Measurements from ENCODE around the gene MLEC.

The MLEC gene

DNA sequence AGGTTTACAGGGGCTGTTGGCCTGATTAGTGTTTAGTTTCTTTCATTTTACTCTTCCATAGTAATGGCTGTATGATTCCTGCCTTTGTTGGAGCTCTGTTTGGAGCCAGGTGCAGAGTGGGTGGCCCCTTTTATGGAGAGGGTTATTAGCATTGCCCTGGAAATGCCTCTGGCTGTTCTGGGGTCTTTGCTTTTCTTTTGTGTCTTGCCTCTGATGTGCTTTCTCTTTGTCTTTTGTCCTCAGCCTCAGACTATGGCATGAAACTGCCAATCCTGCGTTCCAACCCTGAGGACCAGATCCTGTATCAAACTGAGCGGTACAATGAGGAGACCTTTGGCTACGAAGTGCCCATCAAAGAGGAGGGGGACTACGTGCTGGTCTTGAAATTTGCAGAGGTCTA is 6.9 kb downstream of the MLEC start:
- no peak for DNase-seq (ENCODE audit: low spot score)

DNA sequence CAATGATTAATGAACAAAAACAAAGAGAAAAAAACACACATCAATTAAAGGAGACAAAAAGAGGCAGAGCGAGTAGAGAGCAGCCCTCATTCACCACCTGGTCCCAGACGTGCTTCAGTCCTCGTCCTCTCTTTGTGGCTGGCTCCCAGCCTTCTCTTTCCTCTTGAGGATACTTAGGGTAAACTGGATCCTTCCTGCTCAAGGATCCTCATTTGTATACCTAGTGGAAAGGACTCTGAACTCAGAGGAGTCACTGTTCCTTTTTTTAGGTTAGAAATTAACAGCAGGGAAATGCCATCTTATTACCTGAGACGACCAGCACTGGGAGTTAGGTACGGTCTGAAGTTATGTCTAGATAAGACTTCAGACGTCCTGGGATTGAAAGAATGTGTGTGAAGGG is 9.7 kb downstream of the MLEC start:
- no peak for DNase-seq (ENCODE audit: low spot score)

DNA sequence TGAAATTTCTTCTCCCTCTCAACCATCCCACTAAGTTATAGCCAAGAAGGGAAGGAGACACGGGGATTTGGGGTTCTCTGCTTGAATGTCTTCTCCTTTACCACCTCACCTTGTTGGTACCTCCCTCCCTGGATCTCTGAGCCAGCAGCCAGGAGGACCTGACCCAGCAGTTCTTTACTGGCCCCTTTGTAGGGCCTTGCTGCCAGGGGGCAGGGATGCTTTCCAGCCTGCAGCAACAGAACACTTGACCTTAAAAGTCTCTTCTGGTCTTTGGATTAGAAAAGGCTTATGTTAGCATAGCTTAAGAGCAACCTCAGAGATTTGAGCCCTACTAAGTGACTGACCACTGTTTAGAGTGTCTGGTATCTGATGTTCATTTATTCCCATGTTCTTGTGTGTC is 10.4 kb downstream of the MLEC start:
- DNase-seq (ENCODE audit: low spot score) = no peak

DNA sequence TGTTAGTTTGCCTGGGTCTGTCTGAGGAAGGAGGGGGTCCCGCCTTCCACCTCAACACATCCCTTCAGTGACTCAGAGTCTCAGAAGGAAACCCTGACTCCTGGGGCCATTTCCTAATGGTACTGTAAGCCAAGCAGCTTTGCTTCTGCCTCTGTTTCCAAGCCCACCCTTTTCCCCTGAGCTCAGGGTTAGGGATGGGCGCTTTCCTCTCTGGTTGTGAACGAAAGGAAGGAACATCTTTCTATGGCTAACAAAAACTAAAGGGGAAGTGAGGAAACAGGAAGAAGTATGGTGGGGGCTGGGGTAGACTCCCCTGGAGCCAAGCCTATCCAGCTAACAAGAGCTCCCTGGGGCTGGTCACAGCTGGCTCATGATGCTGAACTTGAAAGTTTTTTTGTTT is 11.7 kb downstream of the MLEC start:
- no peak for DNase-seq (ENCODE audit: low spot score)

DNA sequence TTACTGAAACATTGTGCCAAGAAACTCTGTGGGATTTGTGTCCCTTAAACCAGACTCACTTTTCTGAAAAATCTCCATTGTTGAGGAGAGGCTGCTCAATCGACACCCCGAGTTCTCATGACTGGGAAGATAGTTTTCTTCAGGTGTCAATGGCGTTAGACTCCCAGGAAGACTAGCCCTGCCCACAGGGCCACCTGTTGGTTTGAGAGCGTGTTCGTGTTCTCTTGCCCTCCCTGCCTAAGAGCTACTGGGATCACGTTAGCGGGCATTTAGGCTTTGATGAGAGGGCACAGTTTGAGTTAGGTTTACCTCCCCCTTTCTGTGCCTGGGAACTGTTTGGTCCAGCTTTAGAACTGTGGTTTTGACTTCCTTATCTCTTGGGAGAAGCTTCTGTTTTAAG is 12.6 kb downstream of the MLEC start:
- no peak for DNase-seq (ENCODE audit: low spot score)

DNA sequence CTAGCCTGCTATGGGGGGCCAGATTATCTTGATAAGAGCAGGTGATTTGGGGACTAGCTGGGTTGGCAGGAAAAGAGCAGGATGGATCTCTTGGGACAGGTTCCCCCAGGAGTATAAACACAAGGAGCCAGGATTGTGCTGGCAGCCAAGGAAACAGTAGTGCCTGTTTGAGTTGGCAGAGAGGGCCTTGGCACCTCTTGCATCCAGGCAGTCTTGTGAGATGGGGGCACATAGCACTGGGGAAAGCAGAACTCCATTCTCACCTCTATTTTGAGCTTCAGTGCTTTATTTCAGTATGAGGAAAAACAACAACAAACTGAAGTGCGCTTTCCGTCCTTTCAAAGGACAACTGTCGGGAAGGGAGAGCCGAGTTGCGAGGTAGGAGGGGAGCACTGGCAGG is 13.9 kb downstream of the MLEC start:
- no peak for DNase-seq (ENCODE audit: low spot score)

DNA sequence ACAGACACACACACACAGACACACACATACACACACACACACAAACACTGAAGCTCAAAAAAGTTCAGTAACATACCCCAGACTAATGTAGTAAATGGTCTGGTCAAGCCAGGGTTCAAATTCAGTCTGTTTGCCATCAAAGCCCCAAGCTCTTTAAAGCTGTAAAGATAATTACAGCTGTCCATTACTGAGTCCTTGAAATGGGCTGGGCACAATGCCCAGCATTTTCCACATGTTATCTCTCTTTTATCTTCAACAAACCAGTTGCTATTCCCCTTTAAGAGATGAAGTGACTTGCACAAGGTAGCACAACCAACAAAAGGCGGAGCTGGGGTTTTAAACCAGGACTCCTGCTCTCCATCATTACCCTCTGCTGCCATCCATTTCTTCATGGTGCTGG is 15.7 kb downstream of the MLEC start:
- DNase-seq (ENCODE audit: low spot score) = no peak

DNA sequence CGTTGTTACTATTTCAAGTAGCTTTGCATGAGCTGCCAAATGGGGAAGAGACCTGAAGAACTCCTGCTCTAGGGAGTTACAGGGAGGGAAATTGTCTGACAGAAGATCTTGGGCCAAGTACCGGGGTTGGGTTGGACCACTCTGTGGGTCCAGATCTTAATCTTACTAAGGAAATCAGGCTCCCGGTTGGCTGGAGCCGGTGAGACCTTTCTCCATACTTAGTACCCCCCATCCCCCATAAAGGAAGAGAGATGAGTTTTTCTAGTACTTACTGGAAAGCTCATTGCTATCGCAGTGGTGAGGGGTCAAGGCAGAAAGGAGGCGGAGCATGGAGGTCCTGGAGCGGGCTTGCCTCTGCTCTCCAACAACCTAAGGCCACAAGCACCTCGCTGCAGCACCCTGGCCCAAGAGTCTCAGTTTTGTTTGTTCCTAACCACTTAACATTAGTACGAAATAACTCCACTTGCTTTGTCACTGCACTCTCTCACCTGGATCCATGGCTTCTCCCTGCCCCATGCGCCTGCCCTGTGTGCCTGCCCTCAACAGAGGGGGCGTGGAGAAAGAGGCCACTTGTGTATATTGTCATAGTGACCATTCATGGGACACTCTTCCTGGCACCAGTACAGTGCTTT is 16.5 kb downstream of the MLEC start:
- DNase-seq (ENCODE audit: low spot score) = no peak

DNA sequence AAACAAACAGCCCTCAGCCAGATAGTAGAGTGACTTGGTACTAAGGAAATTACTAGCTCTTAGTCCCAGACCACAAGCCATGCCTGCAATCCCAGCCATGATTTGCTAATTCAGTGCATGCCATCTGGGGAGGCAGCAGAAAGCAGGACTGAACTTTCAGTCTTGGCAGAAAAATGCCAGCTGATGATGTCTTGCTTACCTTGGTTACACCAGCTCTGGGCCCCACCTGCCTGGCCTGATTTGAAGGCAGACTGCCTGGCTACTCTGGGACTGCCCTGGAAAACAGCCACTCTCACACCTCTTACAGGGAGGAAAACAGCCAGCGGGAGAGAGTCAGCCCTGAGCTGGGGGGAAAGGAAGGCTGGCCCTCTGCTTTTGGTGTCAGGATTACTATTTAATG is 18.7 kb downstream of the MLEC start:
- no peak for DNase-seq (ENCODE audit: low spot score)

DNA sequence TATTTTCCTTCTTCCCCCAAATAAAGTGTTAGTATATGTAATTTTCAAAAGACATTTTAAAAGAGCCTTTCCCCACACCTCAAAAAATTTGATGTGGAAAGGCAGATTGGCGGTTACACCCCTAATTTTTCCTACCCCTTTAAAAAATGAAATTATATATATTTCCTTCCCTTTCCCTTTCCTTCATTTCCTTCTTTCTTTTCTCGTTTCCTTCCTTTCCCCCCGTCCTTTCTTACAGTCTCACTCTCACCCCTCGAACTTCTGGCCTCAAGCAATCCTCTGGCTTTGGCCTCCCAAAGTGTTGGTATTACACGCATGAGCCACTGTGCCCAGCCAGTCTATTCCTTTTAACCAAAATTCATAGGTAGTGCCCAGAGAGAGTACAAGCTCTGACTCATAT is 19.1 kb downstream of the MLEC start:
- DNase-seq (ENCODE audit: low spot score) = no peak

DNA sequence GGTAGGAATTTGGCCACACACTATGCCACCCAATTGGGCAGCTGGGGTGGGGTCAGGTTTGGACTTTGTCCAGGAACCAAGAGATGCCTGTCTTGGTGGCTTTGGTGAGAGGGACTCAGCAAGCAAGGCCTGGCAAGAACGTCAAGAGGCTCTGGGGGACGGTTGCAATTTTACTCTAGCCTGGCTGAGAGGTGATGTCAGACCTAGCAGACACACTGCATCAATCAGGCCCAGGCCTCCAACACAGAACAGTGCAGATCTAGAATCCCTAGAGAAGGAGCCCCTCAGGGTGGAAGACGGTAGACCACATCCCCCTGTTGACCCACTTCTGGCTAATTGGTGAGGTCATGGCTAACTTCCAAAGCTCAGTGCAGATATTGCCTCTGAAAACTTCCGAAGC is 21.7 kb downstream of the MLEC start:
- no peak for DNase-seq (ENCODE audit: low spot score)

DNA sequence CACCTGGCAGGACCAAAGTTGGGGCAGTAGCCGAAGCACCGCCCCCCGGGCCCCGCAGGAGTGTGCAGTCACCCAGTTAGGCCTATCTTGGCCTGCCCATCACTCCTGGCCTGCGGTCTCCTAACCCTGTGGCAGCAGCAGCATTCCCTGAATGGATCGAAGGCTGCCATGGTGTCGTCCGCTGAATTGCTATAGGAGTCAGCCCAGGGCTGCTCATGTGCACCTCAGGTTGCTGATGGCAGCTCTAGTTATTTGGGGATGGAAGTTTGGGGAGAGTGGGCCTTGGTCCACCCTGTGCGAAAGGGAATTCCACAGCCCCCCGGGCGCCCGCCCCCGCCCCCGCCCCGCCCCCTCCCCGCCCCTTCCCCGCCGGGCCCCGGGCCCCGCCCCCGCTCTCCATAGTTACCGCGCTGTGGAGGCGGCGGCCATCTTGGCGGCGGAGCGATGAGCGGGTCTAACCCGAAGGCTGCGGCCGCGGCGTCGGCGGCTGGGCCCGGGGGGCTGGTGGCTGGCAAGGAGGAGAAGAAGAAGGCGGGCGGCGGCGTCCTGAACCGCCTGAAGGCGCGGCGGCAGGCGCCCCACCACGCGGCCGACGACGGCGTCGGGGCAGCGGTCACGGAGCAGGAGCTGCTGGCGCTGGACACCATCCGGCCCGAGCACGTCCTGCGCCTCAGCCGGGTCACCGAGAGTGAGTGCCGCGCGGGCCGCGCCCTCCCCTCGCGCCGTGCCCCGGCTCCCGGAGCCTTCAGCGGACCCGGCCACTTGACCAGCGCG is 23.3 kb downstream of the MLEC start, which contains the start of gene UNC119B:
TSS of gene UNC119B (plus strand) at position 428 of the 774 bp plus-strand sequence. CDS start at position 445, 17 bp downstream.
- peak; percentile 74 for DNase-seq (ENCODE audit: low spot score)

DNA sequence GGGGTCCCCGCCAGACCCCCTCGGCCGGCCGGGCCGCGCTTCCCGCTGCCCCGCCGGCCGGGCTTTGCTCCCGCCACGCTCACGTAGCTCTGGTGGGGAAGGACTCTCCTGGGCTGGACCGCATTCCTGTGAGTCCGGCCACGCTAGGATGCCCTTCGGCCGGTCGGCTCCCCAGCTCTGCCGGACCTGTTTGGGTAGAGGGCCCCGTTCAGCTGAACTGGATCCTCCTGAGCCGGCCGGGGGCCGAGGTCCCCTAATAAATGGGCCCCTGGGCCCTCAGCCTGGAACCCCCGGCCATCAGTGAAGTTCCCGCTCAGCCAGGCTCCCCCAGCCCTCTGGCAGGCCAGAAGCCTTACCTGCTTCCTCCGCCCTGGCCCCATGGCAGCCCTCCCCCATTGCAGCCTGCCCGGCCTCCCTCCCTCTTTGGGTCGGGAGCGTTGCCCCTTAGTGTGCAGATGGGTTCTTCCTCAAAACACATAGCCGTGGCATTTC is 23.9 kb downstream of the MLEC start:
- DNase-seq (ENCODE audit: low spot score) = no peak

DNA sequence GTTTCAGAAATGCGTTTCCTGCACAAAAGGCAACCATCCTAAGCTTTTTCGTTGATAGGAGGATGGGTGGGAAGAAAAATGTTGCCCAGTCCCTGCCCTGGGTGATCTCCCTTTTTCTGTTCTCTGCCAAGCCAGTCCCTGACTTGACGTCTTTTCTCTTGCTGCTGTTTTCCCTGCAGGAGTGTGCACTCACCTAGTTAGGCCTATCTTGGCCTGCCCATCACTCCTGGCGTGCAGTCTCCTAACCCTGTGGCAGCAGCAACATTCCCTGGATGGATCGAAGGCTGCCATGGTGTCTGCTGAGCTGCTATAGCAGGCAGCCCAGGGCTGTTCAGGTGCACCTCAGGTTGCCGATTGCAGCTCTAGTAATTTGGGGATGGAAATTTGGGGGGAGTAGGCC is 24.5 kb downstream of the MLEC start:
- DNase-seq (ENCODE audit: low spot score) = no peak

DNA sequence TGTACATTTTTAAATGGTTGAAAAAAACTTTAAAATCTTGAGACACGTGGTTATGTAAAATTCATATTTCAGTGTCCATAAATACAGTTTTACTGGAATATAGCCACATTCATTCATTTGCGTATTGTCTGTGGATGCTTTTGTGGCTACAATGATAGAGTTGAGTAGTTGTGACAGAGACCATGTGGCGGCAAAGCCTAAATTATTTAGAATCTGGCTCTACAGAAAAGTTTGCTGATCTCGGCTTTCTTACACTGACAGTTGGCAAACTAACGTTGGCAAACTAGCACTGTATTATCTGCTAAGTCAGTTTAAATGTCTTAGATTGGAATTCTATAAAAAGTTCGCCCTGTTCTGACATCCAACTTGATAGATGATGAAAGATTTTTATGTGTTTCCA is 25.7 kb downstream of the MLEC start:
- DNase-seq (ENCODE audit: low spot score) = no peak

DNA sequence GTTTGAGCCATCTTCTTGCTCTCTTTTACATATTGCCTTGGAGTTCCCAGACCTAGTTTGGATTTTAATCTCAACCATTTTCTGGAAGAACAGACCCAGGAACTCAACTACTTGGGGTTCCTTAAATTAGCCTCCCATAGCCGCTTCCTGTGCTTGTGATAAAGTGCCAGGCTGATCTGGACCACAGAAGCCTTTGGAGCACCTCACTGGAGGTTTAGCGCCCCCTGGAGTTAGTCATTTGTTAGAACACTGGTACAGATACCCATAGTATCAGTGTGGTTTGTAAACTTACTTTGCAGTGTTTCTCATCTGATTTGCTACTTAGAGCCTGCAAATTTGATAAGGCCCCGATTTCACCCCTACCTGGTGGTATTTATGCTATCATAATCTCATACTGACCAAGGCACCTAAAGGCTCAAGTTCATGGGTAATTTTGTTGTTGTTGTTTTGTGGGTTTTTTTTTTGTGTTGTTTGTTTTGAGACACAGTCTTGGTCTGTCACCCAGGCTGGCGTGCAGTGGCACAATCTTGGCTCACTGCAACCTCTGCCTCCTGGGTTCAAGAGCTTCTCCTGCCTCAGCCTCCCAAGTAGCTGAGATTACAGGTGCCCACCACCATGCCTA is 27.0 kb downstream of the MLEC start:
- peak; percentile 90 for DNase-seq (ENCODE audit: low spot score)

DNA sequence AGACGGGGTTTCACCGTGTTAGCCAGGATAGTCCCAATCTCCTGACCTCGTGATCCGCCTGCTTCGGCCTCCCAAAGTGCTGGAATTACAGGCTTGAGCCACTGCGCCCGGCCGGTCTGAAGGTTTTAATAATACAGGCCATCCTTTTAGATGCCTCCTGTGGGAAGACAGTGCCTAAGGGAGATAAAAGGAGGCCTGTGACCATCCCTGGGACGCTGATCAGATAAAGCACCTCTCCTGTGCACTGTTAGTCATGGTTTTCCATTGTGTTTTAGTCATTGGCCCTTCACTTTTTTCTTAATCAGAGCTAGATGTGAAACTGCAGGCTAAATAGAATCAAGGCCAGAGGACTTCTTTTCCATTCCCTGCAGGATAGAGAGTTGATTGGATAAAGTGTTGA is 31.1 kb downstream of the MLEC start:
- no peak for DNase-seq (ENCODE audit: low spot score)

DNA sequence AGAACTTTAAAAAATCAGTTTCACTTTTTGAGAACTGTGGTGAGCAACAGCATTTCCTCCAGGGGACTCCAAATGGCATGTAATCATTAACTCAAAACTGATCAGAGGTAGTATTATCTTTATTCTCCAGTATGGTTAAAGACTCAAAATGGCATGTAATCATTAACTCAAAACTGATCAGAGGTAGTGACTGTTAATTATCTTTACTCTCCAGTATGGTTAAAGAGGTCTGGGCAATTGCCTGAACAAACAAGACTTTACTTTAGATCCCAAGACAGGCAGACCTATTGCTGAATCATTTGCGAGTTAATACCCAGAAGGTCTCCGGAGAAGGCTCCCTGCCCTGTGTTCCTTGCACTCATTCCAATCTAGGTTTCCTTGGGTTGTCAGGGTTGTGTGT is 32.1 kb downstream of the MLEC start:
- DNase-seq (ENCODE audit: low spot score) = no peak

DNA sequence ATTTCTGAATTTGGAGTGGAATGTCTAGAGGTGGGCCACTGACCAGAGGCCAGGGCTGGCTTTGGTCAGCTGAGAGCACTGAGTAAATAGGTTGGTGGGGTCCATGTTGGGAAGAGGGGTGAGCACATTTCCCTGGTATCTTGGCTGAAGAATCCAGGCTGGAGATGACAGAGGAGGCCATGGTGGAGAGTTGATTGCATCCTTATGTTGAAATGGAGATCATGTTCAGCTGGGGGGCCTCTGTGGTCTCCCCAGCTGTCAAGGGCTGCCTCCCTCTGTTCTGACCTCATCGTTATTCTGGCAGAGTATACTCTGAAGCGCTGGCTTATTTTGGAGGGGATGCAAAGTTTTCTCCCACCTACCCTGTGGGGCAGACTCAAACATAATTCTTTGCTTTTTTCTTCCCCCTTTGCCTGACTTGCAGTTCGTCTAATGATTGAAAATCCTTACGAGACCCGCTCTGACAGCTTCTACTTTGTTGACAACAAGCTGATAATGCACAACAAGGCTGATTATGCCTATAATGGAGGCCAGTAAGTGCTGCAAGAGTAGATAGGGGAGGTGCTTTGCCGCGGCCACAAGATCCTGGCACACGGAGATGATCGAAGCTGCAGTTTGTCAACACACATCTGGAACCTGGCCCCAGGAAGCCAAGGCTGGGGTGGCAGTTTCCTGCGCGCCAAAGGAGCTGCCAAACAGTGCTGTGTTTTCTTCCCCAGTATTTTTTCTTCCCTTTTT is 32.7 kb downstream of the MLEC start:
- DNase-seq (ENCODE audit: low spot score) = no peak

DNA sequence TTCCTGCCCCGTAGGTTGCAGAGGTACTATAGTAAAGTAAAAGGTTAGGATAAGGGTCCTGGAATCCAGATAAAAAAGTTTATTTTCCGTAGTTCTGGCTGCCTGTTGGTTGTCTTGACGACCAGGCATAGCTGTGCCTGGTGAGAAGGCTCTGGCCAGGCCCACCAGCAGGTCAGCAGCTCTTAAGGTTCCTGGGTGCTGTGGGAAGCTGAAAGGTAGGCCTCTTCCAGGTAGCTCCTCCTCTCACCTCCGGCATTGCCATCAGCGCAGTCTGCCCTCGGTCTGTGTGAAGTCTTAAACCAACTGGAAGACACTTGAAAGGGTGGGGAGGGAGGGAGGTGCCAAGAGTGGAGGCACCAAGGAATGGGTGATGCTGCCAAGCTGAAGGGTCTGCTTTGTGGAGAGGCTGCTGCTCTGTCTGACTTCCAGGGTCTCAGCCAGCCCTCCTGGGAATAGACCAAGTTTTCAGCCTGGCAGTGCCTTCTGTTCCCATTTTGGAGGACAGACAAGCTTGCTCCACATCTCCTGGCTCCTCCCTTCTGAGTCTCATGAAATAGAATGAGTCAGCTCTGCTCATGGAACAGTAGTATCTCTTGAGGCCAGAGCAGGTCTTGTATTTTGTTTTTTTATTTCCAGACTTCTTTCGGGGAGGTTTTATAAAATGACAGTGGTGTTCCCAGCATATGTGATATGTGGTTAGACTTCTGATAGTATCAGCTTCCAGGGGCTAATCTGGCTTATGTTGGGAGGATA is 33.5 kb downstream of the MLEC start:
- peak; percentile 81 for DNase-seq (ENCODE audit: low spot score)

DNA sequence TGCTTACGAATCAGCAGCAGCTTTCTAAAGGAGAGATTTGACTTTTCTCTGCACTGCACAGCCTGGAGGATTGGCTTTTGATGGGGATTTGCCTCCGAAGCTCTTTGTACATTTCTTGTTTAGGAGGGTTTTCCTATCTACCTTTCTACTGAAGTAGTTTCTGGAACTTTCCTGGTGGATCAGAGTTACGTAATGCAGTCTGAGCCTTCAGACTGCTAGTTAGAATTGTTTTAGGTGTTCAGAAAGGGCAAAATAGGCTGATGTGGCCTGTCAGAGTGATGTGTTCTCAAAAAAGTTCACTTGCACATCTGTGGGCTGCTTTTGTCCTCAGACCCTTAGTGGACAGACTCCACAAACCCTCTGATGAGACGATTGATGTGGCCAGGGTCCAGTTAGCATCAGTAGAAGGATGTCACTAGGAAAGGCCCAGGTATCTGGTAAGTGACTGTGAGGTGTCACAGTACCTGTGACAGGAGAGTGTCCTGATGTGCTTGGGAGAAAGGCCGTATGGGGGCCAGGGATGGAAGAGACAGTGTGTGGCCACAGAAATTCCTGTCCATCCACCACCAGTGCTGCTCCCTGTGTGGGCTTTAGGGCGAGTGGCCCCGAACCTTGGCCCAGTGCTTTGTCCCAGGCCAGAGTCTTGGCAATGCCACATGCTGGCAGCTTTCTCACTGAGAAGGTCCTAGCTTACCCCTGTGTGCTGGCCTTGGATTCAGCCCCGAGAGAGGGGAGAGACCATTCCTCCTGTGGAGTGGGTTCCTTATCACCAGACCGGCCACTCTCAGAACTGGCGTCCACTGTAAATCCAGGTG is 34.2 kb downstream of the MLEC start:
- no peak for DNase-seq (ENCODE audit: low spot score)

Measured in Ammon's horn (tissue), 1 donor.